ENCODE measurements around the gene TMEM151B. TPM values are rescaled to one million over a fixed set of nuclear protein-coding genes. Genes with fewer than 3 reads are reported as not detected.

Gene TMEM151B
- total and polyA plus RNA-seq, 9 of the 15 experiments (the other 6 are each of a cell fraction or from before 2014, with no cell fraction given) = not detected

- TF ChIP-seq ZNF766 (CRISPR knock-in tag; conservative IDR thresholded peaks at IDR 0.05) = peak; percentile 89
- no peak for TF ChIP-seq BRCA1 (IDR thresholded peaks at IDR 0.05)
- TF ChIP-seq BRCA1 (CRISPR knock-in tag; IDR thresholded peaks at IDR 0.05) = no peak
- TF ChIP-seq ZNF609 (CRISPR knock-in tag; IDR thresholded peaks at IDR 0.05; ENCODE audit: borderline replicate concordance) = no peak
- no peak for TF ChIP-seq THRA (IDR thresholded peaks at IDR 0.05)
- TF ChIP-seq SRSF9 (IDR thresholded peaks at IDR 0.05; ENCODE audit: borderline replicate concordance, low read depth, low read length) = no peak
- TF ChIP-seq TCF3 (CRISPR knock-in tag; IDR thresholded peaks at IDR 0.05) = peak; percentile 97
- peak; percentile 14; the same call in 1 of the 2 replicates for TF ChIP-seq REST (IDR thresholded peaks at IDR 0.05; ENCODE audit: borderline replicate concordance)
- TF ChIP-seq REST (CRISPR knock-in tag; IDR thresholded peaks at IDR 0.05; ENCODE audit: low read depth) = no peak
- peak; percentile 86; the same call in 1 of the 2 replicates for TF ChIP-seq ZNF165 (CRISPR knock-in tag; IDR thresholded peaks at IDR 0.05; ENCODE audit: borderline replicate concordance)
- no peak for TF ChIP-seq ZNF778 (CRISPR knock-in tag; IDR thresholded peaks at IDR 0.05)
- TF ChIP-seq ZNF444 (CRISPR knock-in tag; IDR thresholded peaks at IDR 0.05) = no peak
These were observed 44.5 kb upstream of the TMEM151B start (continued) for GRCh38 chr6:44225579-44226325.

Measured in K562 (cell line).